ENCODE data around the gene RFNG.
"Not testable (repeated sequence)": the region's sequence is repeated elsewhere in the genome, so short reads cannot be mapped to it uniquely, and the experiment has no call there.

RFNG gene

GRCh38 chr17:82042649-82043048 is 9.0 kb downstream of the RFNG start:
- no peak for DNase-seq (ENCODE audit: low read depth)

- DNase-seq (ENCODE audit: low read depth), result no peak
These were observed 10.3 kb downstream of the RFNG start for GRCh38 chr17:82041144-82041814.

GRCh38 chr17:82039695-82040299 is 11.8 kb downstream of the RFNG start:
- DNase-seq (ENCODE audit: low read depth), result no peak

GRCh38 chr17:82038796-82039409 is 12.7 kb downstream of the RFNG start:
- DNase-seq (ENCODE audit: low read depth), result not testable (repeated sequence)

DNA sequence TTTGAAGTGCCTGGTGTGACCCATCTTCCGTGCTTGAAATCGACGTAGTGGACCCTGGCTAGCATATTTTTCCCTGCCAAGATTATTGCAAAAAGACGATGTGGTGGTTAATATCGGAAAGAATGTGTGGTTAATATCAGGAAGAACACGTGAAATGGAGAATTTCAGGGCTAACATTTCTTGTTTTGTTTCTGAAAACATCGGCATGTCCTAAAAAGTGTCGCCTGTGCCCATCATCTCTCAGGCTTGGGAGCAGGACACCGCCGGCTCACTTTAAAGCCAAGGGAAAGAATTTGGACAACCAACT is 13.8 kb downstream of the RFNG start:
- DNase-seq (ENCODE audit: low read depth), result no peak

DNA sequence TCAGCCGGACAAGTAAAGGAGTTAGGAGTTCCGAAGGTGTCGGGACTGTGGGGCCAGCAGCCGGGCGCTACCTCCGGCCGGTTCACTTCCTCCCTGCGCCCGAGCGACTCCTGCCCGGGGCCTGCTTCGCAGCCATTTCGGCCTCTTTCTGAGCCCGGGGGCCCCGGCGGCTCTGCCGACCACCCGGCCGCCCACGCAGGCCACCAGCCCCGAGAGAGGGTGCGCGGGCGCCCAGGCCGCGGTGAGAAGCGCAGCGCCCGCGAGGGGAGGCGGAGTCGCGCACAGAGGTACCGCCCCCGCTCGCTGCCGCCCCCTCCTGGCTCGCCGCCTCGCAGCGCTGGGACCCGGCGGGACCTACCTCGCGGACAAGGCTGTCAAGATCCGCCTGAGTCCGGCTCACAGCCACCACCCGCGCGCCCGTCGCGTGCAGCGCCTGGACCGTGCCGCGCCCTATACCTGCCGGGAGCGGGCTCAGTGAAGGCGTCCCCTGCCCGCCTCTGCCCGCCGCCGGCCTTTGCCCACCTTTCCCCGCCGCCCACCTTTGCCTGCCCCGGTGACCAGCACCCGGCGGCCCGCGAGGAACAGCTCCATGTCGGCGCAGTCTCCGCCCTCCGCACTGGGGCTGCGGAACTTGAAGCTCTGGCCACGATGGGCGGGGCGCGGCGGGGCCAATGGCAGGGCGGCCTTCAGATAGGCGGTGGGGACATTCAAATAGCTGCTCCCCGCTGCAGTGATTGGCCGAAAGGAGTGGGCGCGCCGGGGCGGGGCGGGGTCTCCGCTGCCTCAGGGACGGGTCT is 14.3 kb downstream of the RFNG start, which contains the start of gene DCXR:
Gene DCXR (minus strand): TSS at position 606 of the 797 bp plus-strand sequence. CDS start 15 bp downstream, at position 591.
- peak; percentile 92 for DNase-seq (ENCODE audit: low read depth)

DNA sequence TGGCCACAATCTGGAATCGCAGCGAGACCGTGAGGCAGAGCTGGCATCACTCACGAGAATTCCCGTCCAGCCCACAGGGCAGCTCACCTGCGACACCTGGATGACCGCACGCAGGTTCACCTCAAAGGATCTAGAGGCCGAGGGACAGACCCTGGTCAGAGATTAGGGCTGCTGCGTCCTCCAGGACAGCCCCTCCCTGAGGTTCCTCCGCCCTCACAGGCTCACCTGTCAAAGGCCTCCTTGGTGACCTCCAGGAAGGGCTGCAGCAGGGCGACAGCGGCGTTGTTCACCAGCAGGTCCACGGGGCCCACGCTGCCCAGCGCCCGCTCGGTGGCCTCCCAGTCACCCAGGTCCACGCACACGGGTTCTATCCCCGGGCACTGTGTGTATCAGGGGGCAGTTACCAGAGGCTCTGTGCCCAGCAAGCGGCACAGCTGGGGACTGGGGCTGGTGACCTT is 14.9 kb downstream of the RFNG start:
- no peak for DNase-seq (ENCODE audit: low read depth)

DNA sequence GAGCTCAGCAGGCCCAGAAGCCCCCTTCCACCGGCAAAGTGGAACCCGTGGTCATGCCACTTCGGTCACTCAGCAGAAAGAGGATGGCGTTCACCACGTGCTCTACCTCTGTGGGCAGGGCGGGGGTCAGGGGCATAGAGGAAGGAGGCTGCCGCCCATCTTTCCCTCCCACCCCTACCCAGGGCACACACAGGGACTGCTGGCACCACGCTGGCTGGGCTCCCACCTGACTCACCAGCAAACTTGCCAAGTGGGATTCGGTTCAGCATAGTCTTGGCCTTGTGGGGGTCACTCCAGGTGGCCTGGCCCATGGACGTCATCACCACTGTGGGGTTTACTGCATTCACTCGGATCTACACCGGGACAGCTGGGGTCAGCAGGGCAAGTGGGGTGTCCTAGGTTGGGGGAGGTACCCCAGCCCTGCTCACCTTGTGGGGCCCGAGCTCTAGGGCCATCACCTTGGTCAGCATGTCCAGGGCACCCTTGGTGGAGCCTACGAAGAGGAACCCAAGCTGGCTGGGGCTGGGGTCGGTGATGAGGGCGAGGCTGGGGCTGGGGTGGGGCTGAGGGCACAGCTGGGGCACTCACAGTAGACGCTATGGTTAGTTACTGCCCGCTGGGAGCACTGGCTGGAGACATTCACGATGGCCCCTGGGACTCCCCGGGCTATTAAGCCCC is 15.5 kb downstream of the RFNG start:
- DNase-seq (ENCODE audit: low read depth), result no peak

DNA sequence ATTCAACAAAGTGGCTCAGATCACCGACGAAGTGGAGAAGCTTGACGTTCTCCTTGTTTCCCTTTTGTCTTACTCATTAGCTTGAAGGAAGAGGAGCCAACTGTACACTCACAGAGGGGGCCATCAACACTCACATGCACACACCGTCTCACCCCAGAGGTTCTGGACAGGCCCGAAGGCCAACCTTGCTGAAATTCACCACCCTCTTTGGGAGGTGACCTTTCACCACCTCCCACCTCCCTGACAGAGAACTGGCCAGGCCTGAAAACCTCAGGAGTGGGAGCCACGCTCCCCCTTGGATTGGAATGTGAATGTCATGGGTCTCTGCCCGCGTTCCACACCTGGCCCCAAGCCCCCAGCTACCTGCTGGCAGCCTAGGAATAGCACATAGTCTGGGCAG is 16.1 kb downstream of the RFNG start:
- no peak for DNase-seq (ENCODE audit: low read depth)

DNA sequence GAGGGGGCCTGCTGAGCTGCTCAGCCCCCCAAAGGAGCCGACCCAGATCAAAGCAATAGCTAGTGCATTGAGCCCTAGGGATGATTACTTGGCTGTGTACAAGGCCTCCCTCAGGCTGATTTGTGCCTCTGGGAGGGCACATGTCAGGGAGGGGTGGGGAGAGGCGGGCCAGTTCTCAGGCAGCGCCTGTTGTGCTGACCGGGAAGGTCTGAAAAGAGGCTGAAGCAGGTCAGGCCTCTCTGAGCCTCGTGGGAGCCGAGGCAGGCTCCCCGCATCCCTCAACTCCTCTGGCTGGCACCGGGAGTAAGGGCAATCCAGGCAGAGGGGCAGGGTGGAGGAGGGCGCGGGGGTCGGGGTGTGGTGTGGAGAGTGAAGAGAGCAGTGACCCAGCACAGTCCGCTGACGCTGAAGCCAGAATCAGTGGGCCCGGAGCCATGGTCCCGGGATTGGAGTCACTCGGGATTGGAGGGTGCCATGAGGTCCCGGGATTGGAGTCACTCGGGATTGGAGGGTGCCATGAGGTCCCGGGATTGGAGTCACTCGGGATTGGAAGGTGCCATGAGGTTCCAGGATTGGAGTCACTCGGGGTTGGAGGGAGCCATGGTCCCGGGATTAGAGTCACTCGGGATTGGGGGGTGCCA is 17.1 kb downstream of the RFNG start:
- no peak for DNase-seq (ENCODE audit: low read depth)

- DNase-seq (ENCODE audit: low read depth), result no peak
These were observed 18.1 kb downstream of the RFNG start for GRCh38 chr17:82033359-82034085.

- DNase-seq (ENCODE audit: low read depth), result no peak
These were observed 19.6 kb downstream of the RFNG start for GRCh38 chr17:82031885-82032627.

- no peak for DNase-seq (ENCODE audit: low read depth)
These were observed 20.2 kb downstream of the RFNG start, which contains the start of gene RAC3 for GRCh38 chr17:82031303-82031884. TSS of gene RAC3 (plus strand) at chr17:82031678. CDS start at chr17:82031762, 84 bp downstream.

DNA sequence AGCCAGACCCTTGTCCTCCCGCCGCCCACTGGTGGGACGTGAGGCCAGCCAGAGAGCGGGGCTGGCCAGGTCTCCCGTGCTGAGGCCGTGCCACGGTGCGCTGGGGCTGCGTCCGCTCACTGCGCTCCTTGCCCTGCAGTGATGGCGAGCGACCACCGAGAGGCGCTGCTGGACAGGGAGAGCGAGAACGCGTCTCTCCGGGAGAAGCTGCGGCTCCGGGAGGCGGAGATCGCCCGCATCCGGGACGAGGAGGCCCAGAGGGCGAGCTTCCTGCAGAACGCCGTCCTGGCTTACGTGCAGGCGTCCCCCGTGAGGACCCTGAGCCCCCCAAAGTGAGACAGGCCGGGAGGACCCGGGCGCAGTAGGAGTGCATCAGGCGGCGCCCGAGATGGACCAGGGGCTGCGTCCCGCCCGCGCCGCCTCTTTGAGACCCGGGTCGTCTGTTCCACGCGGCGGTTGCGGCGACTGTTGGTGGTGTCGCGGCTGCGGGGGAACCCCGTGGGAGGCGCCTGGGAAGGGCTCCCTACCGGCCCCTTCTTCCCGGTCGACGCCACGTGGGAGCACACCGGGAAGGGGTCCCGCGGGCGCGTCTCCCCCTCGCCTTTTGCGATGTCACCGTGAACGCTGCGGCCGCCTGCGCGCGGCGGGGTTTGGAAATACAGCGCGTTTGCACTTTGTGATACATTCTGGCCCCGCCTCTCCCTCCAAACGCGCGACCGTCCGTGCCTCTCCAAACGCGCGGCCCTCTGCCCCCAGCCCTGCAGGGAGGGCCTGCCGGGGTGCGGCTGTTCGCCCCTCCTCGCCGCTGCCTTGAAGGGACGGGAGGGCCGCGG is 20.9 kb downstream of the RFNG start:
- peak; percentile 74 for DNase-seq (ENCODE audit: low read depth)

- no peak for DNase-seq (ENCODE audit: low read depth)
These were observed 21.6 kb downstream of the RFNG start for GRCh38 chr17:82029990-82030469.

- no peak for DNase-seq (ENCODE audit: low read depth)
These were observed 22.2 kb downstream of the RFNG start for GRCh38 chr17:82029391-82029790.

GRCh38 chr17:82028966-82029365 is 22.6 kb downstream of the RFNG start:
- DNase-seq (ENCODE audit: low read depth), result no peak

DNA sequence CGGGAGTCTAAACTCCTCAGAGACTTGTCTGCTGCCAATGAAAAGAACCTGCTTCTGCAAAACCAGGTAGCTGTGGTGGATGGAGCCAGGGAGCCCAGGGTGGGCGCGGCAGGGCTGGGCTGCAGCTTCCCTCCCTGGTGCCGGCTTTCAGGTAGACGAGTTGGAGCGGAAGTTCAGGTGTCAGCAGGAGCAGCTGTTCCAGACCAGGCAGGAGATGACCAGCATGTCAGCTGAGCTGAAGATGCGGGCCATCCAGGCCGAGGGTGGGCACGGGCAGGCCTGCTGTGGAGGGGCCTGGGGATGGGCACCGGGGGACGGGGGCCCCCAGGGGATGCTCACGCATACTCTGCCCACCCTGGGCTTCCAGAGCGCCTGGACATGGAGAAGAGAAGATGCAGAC is 23.4 kb downstream of the RFNG start:
- no peak for DNase-seq (ENCODE audit: low read depth)

Measured in fibroblast of the conjunctiva (primary cell).